ENCODE results near the gene DAPK1.
A peak's percentile ranks its signal among the peaks of the same experiment; 100 is the strongest.

The DAPK1 gene

DNA sequence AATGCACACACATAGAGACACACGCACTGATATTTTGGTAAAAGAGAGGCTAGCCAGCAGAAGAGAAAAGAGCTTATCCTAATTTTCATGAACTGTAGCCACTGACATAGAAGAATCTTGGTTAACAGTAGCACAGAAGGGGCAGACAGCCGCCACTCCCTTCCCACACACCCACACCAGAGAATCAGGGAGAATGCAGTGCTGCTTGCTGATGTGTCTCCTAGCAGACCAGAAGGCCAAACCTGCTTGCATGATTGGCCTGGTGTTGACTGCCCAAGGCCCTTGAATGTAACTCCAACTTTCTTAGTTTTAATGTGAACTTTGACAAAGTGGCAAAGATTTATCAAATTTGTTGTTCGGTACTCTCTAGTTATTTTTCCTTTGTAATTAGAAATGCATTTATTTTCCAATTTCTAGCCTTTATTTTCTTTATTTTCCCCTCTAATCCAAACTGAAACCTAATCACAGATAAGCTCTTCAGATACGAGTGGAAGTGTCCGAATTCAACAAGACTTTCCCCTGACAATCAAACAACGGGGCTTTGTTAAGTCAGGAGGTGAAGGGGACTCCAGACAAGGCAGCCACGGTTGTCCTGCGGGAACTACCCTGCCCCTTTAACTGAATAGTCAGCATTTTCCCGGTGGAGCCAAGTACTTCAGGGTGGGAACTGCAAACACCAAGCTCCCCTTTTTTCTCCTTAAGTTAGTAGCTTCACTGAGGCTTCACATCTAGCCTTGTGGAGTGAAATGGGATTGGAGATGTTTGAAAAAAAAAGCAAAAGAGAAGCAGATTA, 146.3 kb downstream of the DAPK1 start:
- no peak for DNase-seq (ENCODE audit: low read depth in 2 of 2)

DNA sequence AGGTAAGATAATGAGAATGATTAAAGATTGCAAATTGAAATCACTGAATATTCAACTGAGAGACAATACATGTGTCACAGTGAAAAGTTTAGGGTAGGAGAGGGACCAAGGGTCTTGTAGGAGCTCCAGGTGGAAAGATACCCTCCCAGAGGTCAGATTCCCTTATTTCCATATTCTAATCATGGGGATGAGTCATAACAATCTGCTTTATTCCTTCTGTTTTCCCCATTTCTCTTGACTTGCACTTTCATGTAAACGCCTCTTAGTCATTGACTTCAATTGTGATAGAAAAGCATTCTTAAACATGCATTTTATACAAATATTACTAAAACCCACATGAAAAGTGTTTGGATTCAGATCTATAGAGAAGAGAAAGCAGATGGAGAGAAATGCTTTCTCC, 147.0 kb downstream of the DAPK1 start:
- no peak for DNase-seq (ENCODE audit: low read depth in 2 of 2)

DNA sequence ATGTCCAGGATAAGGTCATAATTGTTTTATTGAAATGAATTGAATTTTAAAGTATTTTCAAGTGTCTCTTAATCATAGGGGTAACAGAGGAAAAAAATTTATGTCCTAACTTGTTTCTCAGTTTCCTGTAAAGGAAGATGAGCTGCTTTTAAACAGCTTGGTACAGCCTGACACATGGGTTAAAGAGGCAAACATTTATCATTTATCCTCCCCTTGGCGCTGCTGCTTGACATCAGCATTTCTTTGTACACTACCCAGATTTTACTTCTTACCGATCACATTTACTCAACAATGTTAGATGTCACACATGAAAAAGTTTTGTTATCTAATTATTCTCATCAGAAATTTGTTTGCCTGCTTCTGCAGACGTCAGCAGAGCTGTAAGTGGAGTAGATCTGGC, 148.9 kb downstream of the DAPK1 start:
- DNase-seq (ENCODE audit: low read depth in 2 of 2) = no peak

DNA sequence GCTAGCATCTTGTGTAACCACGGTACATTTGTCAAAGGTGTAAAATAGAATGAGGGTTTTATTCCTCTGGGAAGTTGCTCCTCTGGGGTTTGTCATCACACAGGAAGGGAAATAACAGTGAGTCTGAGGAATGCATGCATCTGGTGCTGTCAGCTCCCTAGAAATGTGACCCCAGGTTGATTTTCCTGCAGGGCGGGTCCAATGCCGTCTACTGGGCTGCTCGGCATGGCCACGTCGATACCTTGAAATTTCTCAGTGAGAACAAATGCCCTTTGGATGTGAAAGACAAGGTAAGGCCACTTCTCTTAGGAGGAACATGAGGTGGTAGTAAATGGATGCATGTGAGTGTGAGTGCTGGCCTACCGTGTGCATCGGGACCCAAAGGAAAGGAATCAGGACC, 149.4 kb downstream of the DAPK1 start:
- no peak for DNase-seq (ENCODE audit: low read depth in 2 of 2)

DNA sequence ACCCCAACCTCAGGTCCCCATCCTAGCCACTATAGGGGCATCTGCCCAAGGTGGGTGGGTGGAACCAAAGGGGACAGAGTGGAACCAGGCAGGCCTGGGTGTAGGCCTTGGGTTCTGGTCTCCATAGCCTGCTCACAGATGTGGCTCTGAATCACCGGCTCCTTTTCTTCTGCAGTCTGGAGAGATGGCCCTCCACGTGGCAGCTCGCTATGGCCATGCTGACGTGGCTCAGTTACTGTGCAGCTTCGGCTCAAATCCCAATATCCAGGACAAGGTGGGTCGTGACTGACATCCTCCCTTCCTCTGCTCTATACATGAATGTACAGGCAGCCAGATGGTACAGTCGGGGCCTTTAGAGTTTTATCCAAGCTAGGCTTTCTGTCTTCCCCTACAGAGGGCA, 150.9 kb downstream of the DAPK1 start:
- no peak for DNase-seq (ENCODE audit: low read depth in 2 of 2)

DNA sequence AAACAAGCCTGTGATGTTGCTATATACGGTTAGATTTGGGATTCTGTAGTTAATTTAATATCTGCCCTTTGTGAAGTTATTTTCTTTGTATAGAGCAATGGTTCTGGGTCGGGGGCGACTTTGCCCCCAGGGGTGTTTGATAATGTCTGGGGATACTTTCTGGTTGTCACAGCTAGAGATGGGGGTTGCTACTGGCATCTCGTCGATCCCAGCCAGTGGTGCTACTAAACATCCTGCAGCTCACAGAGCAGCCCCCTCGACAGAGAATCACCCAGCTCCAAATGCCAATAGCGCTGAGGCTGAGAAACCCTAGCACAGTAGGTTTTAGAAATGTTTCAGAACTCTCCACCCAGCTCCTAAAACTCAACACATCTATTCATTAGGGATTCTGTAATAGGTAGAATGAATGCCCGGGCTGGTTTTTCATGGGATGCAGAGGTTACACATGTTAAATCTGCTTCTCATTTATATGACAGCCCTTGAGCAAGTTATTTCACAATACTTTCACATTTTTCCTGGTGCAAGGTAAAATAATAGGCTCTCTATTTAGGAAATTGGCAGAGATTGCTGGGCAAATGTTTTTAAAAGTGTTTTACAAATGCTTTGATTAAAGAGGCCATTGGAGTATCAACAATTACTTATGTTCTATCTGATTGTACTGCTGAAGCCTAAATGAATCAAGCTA, 153.1 kb downstream of the DAPK1 start:
- DNase-seq (ENCODE audit: low read depth in 2 of 2) = no peak

DNA sequence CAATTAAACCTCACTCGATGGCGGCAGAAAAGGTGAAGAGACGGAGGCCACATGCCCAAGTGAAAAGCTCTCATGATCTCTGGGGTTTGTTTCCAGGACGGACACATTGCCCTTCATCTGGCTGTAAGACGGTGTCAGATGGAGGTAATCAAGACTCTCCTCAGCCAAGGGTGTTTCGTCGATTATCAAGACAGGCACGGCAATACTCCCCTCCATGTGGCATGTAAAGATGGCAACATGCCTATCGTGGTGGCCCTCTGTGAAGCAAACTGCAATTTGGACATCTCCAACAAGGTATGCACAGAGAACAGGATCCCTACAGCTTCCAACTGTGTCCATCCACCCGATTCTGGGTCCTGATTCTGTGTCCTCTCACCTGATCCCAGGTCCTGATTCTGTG, 153.8 kb downstream of the DAPK1 start:
- DNase-seq (ENCODE audit: low read depth in 2 of 2) = no peak

DNA sequence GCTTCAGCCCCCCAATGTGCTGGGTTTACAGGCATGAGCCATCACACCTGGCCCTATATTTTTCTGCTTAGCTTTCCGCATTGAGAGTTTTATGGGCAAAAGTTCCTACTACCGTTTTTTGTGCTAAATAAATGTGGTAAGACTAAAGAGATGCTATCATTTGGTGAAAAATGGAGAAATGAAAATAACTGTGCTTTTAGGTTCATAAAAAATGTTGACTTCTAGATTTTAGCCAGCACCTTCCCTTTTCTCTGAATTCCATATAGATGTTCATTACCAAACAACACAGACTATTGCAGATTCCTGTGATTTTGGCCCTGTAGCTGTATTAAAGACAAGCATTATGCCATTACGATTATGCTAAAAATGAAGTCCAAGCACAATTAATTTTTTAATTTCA, 156.3 kb downstream of the DAPK1 start:
- no peak for DNase-seq (ENCODE audit: low read depth in 2 of 2)

DNA sequence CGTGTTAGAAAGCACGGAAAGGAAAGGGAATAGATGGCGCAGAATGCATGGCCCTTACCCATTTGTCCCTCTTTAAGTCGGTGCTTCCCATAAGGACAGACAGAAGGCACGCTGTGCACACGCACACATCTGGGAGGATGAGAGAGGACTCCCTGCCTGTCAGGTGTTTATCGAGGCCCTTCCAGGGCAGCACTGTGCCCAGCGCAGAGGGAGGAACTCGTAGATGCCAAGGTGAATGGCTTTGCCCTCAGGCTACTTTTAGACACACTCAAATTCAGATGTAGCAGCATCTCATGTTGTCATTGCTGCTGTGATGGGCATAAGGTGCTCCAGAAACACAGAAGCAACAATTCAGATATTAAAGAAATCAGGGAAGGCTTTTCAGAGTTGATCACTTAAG, 158.1 kb downstream of the DAPK1 start:
- DNase-seq (ENCODE audit: low read depth in 2 of 2) = no peak

DNA sequence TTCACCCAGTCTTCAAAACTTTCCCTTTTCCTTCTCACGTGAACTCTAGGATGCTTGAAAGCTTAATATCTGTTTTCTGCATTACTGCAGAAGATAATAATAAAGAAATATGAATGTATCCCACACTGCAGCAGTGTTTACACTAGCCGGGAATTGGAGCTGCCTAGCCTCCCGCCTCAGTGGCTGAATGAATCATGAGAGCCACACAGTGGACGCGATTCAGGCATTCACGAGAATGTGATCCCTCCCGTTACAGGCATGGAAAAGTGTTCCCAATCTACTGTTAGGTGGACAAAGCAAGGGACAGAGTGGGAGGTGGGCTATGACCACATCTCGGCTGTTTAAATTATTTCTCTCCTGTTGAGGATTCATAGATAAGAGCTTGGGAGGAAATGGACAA, 158.8 kb downstream of the DAPK1 start:
- DNase-seq (ENCODE audit: low read depth in 2 of 2) = no peak

DNA sequence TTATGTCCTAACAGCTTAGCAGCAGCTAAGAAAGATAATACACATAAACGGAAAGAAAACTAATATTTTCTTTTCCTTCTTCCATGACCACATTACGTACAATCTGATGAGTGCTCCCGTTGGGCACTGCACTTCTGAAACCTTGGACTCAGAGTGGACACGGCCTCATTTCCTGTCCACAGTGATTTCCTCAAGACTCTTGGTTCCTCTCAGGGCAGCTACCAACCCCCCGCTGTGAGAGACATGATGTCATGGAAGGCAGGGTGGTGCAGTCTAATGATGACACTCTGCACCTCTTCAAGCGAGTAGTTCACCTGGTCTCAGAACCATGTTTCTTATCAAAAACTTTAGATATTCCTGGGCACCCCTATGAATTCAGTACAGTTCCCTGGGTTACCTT, 159.5 kb downstream of the DAPK1 start:
- no peak for DNase-seq (ENCODE audit: low read depth in 2 of 2)

DNA sequence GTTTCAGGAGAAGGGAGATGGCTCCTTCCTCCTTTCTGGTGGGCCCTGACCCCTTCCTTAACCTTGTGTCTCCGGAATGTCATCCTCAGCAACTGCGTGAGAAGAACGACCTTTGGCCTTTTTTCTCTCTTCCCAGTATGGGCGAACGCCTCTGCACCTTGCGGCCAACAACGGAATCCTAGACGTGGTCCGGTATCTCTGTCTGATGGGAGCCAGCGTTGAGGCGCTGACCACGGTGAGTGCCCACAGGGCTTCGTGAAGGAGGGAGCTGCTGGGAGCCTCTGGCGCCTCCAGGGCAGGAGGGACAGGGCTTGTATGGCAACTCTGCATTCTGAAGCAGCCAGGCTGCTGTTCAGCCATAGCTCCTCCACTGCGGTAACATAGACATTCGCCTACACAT, 160.2 kb downstream of the DAPK1 start:
- no peak for DNase-seq (ENCODE audit: low read depth in 2 of 2)

DNA sequence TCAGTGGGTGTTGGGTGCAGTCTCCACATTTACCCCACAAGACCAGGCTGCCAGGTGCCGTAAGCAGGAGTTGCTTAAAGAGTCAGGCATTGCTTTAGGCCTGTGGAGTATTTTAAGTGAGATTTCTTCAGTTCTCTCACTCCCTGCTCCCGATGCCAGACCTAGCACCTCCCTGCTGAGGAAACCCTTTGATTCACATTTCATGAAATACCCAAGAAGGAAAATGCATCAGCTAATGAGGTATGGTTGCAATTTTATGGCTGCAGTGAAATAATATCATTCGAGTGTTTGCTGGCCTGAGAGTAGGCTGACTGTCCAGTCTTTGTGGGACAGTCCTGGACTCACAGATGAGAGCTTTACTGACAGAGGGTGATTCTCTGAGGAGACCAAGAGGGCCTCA, 160.8 kb downstream of the DAPK1 start:
- no peak for DNase-seq (ENCODE audit: low read depth in 2 of 2)

DNA sequence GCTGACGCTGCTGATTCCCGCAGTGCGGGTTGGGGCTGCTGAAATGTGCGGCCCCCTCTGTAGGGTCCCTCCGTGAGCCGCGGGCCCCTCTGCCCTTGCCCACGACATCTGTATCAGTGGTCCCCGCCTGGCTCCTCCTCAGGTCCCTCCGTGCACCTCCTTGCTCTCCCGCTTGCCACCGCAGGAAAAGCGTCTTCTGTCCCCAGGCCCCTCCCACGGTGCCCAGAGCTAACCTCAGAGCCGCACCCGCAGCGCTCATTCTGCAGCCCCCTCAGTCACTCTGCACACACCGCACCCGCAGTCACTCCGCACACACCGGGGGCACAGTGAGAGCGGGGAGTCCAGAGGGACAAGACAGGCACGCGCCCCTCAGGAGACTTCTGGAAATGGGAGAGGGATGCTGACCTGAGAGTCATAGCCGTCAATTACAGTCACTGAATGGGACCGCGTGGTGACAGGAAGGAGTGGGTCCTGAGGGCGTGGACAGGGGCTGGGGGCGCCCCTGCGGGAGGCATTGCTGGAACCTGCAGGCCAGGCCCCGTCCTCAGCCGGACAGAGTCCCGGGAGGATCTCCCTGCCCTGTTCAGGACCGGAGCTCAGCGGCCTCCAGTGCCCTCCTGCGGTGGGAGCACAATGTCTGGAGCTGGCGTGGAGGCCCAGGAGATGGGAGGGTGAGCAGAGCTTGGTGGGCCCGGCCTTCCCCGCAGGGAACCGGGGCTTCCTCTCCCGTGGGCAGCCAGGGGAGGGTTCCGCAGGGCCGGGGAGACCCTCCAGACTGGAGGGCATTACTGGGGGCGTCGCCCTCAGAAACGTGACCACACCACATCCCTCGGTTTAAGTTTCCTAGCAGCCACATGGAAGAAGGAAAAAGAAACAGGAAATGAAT, 162.1 kb downstream of the DAPK1 start:
- DNase-seq (ENCODE audit: low read depth in 2 of 2) = no peak

DNA sequence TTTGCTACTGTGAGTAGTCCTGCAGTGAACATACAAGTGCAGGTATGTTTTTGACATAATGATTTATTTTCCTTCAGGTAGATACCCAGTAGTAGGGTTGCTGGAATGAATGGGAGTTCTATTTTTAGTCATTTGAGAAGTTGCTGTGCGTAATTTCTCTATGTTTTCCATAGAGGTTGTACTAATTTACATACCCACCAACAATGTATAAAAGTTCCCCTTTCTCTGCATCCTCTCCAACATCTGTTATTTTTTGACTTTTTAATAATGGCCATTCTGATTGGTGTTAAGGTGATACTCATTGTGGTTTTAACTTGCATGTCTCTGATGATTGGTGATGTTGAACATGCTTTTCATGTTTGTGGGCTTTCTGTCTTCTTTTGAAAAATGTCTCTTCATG, 163.6 kb downstream of the DAPK1 start:
- no peak for DNase-seq (ENCODE audit: low read depth in 2 of 2)

DNA sequence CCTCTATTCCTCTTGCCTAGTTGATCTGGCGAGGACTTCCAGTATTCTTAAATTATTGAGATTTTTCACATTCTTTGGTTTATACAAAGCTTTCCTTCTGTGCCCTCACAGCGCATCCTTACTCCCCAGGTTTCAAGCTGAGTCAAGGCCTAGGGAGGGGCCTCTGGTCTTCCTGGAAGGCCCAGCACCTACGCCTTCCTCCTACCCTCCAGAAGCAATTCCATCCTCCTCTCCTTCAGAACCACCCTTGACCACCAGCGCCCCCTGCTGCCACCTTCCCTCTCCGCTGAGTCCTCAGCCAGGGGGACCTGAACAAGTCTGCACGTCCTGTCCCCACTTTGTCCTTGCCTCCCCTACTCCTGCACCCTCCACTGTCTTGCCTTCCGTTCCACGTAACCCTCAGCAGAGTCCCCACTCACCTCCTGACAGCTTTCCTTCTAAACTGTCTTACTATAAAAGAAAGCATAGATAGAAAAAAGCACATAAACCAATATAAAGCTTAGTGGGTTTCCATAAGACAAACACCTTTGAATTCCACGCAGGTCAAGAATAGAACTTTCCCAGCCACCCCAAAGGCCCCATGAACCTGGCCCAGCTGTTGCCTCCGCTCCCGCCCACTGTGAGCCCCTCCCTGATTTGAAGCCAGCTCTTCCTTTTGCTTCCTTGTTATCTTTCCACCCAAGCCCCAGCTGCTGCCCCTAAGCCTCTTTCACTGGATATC, 165.3 kb downstream of the DAPK1 start:
- DNase-seq (ENCODE audit: low read depth in 2 of 2) = peak; percentile 20 to 44

DNA sequence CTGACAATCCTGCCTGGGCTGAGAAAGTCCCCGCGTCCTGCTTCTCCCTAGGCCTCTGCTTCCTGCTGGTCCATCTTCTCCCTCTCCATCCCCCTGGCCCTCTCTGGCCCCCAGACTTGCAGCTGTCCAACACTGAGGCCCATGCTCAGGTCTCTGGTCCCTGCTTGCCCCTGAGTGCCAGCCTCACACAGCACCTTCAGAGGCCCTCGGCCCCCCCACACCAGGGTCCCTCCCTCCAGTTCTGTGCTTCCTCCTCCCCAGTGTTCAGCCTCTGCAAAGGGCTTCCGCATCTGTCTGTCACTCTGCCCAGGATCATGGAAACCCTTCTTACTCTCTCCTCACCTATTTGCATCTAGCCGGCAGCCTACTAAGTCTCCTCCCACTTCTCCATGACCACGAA, 165.9 kb downstream of the DAPK1 start:
- no peak for DNase-seq (ENCODE audit: low read depth in 2 of 2)

DNA sequence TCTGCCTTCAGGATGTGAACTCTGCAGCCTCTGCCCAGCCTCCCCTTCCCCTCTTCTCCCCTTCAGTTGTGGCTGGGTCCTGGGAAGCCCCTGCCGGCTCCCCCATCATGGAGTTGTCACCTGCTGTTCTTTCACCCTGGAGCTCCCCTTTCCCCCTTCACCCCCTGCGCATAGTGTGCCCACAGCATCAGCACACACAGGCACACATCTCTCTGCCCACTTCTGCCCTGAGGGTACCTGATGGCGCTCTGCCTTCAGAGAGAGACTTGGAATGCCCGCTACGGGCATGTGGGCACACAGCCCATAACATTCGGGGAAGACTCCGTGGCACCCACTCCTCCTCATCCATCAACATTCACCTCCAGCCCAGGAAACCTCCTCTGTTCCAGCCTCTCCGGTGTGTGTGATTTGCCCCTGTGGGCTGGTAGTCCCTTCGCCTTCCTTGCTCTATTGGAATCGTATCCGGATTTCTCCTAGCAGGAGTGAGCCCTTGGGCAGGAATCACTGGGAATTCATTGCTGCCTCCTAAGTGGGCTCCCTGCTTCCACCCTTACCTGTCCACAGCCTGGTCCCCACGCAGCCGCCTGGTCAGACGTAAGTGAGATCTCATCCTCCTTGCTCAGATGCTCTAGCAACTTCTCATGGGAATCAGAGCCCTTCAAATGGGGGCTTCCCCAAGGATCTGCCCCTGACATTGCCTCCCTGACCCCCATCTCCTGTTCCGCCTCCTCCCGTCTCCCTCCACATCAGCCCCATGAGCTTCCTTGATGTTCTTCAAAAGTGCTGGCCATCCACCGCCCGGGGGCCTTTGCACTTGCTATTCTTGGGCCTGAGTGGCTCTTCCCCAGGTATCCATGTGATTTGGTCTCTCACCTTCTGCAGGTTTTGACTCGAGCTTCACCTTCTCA, 166.7 kb downstream of the DAPK1 start:
- DNase-seq (ENCODE audit: low read depth in 2 of 2) = no peak

DNA sequence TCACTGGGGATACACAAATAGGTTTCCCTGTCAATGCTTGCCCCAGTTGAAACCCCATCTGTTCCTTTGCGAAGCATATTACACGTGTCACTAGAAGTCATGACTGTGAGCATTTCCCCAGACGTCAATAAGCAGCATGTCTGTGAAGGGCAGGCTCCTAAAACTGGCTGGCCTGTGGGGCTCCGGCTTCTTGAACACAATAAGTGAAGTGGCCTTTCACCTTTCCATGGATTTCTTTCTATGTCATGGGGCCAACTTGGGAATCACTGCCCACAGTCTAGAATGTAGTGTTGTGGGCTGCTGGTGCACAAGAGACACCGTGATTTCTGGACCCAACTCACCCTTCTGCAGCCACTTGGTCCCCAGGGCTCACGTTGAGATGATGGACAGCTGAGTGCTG, 167.8 kb downstream of the DAPK1 start:
- no peak for DNase-seq (ENCODE audit: low read depth in 2 of 2)

DNA sequence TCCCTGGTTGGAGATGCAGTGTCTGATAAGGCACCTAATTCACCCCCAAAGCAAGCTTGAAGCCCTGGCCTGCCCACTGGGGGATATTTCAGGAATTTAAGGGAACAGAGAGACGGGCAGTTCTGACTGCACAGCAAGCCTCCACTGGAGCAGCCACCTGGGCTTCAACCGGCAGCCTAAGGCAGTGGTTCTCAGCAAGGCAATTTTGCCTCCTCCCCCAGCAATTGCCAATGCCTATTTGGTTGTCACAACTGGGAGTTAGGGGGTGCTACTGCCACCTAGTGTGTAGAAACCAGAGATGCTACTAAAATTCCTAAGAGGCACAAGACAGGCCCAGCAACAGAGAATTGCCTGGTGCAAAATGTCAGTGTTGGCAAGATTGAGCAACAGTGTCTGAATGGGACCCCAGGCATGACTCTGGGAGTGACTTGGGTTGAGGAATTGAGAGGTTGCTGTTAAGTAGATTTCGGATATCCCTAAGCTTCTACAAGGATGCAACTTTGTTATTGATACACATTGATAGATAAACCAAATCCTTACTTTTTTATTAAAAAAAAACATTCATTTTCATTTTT, 169.6 kb downstream of the DAPK1 start:
- DNase-seq (ENCODE audit: low read depth in 2 of 2) = no peak

DNA sequence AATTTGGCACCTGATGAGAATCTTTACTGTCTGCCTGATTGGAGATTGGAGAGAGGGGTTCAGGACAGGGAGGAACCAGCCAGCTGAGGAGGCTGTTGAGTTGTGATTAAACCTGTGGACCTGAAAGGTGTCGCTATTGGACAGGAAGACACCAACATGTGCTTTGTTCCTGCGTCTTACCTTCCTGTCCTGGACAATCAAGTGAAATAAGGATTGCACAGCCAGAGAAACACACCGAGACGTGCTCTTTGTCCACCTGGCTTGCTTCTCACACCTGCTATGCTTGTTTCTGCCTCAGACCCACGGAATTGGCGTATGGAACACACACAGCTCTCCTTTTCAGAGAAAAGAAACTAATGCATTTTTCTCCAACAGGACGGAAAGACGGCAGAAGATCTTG, 170.6 kb downstream of the DAPK1 start:
- no peak for DNase-seq (ENCODE audit: low read depth in 2 of 2)
